Gastrocnemius medialis (tissue), 4 donors: ENCODE results near the gene DLX3.

Source experiments
- POLR2A ChIP-seq, 2 donors: fragments of 450-650 bp; IDR thresholded peaks; one replicate each; pipeline ENCODE4 v1.6.1; 2017; ENCODE audit warnings: antibody characterized with exemption in 2 of 2, mild to moderate bottlenecking in 2 of 2, moderate library complexity in 2 of 2
- TF ChIP-seq, protein P1 (sequence below), 5 experiments: fragments of 450-650 bp in 3 of 5; fragments of 200-600 bp in 2 of 5; sonication (generic) in 2 of 5; IDR thresholded peaks in 4 of 5; conservative IDR thresholded peaks in 1 of 5; 1 replicate in 4 of 5; 2 replicates in 1 of 5; pipeline ENCODE4 v1.5.1; 2016 to 2019; ENCODE audit warnings: antibody characterized with exemption in 5 of 5, mild to moderate bottlenecking in 3 of 5, moderate library complexity in 3 of 5

DNA sequence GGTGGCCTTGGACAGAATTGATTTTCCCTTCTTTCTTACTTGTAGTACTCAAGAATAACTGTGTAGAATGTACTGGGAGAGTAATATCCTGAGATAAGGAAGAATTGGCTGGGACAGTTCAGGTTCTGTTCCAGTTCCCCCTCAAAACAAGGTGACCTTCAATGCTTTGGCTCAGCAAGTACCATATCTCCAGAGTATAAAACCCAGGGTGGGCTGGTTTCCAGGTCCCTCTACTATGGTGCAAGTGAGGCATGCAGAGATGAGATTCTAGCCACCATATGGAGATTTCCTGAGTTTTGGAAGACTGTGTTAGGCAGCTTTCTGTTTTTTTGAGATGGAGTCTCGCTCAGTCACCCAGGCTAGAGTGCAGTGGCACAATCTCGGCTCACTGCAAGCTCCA, 18.1 kb upstream of the DLX3 start:
- TF ChIP-seq, protein P1, sequence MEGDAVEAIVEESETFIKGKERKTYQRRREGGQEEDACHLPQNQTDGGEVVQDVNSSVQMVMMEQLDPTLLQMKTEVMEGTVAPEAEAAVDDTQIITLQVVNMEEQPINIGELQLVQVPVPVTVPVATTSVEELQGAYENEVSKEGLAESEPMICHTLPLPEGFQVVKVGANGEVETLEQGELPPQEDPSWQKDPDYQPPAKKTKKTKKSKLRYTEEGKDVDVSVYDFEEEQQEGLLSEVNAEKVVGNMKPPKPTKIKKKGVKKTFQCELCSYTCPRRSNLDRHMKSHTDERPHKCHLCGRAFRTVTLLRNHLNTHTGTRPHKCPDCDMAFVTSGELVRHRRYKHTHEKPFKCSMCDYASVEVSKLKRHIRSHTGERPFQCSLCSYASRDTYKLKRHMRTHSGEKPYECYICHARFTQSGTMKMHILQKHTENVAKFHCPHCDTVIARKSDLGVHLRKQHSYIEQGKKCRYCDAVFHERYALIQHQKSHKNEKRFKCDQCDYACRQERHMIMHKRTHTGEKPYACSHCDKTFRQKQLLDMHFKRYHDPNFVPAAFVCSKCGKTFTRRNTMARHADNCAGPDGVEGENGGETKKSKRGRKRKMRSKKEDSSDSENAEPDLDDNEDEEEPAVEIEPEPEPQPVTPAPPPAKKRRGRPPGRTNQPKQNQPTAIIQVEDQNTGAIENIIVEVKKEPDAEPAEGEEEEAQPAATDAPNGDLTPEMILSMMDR (IDR thresholded peaks at IDR 0.05 in 4 of 5, conservative IDR thresholded peaks at IDR 0.05 in 1 of 5) = no peak
- TF ChIP-seq POLR2A (IDR thresholded peaks at IDR 0.05) = no peak
